RKO (cell line): ENCODE results near the gene TRPM3.

ENCODE experiments used
- DNase-seq: peaks from one replicate; pipeline ENCODE4 v3.0.0-alpha.2; 2016; ENCODE audit warnings: low spot score

Gene TRPM3

DNA sequence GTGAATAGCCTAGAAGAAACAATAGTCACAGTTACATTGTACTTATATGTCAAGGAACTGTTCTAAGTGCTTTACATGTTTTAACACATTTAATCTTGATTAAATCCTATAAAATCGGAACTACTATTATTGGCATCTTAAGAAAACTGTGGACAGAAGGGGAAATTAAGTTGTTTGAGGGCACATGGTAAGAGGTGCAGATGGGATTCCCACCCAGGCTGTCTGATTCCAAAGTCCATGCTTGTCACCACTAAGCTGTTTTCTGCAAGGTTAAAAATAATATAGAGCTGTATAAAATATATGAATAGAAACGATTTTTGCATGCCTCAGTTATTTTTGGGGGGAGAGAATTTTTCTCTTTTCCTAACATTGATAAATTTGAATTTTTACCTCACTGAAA, 512.4 kb downstream of the TRPM3 start:
- DNase-seq, result no peak

DNA sequence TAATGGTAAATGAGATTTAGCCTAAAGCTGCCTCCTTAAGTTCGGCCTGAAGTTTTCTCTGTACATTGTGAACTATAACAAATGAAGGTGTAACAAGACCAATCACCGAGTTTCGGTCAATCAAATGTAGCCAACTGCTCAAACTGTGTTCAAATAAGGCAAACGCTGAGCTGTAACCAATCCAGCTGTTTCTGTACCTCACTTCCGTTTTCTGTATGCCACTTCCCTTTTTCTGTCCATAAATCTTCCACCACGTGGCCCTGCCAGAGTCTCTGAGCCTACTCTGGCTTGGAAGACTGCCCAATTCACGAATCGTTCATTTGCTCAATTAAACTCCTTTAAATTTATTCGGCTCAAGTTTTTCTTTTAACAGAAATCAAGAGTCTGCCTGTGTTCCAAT, 513.5 kb downstream of the TRPM3 start:
- no peak for DNase-seq

DNA sequence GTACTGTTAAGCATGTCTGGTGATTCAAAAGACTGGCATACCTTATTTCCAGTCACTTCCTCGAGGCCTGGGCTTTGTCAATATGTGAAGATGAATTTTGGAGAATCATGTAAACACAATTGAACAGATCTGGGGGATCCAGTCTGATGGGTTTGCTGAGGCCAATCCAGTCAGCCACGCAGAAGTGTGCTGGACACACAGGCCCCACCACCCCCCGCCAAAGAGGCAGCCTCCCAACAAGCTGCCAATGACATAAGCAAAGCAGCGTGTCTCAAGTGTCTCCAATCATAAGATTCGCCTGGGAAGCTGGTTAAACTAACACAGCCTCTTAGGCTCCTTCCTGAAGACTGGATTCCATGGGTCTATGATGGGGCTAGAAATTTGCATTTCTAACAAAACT, 514.1 kb downstream of the TRPM3 start:
- DNase-seq, result no peak

DNA sequence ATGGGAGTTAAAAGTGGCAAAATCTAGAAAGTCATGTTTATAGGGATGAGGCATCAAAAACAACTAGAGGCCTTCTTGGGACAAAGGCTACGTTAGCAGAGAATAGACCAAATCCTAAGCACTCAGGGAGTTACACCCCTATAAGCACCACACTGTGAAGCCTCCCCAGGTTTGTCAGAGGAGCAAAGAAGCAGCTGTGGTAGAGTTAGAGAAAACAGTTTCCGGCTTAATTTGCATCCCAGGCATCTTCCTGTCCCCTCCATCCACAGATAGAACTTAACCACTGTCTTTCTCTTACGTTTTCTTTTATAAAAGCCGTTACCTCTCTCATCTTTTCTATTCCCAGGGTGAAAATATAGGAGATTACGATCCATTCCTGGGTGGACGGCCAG, 518.4 kb downstream of the TRPM3 start:
- no peak for DNase-seq

DNA sequence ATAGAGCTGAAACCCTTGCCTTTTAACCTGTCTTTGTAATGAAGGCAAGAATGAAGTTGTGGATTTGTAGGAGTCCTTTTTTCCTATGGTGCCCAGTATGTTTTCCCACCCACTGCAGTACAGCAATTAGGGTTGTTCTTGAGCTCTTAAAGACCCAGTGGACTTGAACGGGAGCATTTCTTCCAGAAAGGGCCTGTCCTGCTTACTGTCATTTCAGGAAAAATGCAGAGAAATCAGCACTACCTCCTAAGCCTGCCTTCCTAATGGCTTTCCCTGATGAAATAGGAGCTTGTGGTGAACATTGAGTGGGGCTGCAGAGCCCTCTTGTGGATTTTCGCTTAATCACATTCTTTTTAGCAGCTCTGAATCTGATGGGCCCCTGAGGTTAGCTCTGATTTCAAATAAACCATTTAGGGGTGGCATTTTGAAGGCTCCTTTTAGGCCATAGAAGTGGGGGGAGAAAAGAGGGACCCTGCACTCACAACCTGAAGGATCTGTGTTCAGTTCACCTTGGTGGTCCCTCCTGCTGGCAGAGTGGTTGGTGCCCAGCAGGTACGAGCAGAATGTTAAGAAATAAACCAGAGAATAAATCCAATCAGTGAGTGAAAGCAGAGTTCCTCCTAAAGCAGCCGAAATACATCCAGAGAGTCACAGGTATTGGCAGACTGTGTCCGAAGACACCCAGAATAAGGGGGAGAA, 519.0 kb downstream of the TRPM3 start:
- peak; percentile 77 for DNase-seq

DNA sequence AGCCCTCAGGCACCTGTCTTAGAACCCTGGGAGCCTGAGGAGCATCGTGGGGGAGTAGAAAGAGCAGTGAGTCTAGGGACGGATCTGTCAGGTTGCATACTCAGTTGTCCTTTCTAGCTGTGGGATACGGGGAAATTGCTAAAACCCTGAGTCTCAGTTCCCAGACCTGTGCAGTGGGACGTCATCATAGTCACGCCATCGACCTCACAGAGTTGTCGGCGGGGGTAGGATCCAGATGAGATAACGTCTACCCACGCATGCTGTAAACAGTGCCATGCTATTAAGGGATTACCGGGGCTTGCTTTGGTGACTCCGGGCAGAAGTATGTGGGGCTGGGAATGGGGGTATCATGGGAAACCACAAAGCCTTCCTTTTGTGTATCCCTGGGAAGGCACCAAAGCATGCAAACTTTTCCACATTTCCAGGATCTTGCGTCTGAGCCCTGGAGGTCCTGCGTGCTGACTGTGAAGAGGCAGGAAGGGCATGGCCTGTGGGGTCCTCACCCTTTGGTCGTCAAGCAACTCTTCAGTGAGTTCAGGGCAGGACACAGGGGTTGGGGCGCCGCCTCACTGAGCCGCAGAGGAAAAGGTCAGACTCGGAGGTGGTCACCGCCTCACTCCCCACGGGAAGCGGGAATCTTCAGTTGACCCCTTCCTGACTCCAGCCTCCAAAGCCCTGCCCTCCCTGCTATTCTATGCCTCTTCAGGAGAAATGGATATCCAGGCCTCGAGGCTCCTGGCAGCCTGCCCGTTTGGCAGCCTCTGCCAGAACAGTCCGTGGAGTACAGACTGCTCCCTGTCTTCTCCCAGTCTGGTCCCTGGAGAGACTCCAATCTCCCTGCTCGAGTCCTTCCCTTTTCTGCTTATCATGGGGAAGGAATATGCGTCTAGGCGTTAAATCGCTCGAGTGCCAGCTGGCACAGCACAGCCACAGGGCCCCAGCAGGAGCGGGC, 520.1 kb downstream of the TRPM3 start:
- DNase-seq, result no peak

DNA sequence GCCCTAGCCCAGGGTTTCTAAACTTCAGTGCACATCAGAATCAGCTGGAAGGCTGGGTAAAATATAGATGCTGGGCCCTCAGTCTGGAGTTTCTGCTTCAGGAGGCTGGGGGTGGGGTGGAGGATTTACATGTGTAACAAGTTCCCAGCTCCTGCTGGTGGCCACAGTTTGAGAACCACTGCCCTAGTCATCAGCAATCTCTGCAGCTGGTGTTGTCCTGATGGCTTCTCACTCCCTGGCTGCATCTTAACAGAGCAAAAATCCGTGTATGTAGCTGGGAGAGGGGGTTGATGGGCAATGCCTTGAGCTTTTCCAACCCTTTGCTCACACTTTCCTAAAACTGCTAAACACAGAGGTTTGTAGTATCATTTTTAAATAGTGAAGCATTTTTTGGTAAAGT, 520.9 kb downstream of the TRPM3 start:
- no peak for DNase-seq

DNA sequence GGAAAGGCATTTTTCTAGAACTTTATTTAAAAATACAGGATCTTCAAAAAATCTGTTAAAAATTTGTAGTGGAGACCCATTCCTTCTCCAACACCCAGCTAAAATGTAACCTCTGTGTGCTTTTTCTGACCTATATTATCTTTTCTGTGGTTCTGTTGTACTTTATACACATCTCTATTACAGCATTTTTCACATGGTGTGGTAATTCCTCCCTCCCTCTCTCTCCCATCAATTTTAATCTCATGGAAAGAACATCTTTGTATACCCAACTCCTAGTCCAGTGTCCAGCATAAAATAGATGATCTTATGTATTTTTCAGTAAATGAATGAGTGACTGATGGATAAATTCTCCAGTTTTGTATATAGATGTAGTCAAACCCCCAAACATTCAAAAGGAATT, 523.5 kb downstream of the TRPM3 start:
- no peak for DNase-seq

DNA sequence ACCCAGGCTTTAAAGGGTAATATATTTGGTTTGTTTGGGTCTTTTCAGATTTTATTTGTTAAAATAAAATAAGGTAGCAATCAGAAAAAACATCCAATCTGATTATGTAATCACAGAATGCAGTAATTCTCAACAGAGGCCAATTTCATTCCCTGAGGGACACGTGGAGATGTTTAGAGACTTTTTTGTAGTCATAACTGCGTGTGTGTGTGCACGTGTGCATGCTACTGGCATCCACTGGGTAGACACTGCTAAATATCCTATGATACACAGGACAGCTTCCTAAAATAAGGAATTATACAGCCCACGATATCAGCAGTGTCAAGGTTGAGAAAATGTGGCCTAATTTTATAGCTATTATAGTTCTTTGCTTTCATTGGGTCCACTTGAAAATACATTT, 526.2 kb downstream of the TRPM3 start:
- no peak for DNase-seq

DNA sequence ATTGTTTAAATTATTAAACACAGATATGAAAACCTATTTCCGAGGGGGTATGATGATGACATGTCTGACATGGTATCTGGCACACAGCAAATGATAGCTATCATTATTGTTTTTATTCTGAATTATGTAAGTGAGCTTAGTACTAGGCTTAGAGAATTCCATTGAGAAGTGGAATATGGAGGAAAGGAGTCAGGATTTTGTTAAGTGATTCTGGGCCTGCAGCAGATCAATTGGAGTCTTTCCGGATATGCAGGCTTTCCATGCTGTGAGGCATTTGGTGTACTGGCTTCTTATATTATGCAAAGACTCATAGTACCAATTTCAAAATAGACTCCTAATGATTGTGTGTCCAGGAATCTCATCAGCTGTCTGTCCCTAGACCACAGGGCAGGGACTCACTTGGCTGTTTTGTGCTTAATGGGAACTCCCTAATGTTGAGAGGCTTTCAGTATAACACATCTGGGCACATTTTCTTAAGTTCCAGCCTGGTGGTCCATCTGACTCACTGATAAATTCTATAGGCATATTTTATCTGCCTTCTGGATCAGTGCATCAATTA, 527.0 kb downstream of the TRPM3 start:
- no peak for DNase-seq

DNA sequence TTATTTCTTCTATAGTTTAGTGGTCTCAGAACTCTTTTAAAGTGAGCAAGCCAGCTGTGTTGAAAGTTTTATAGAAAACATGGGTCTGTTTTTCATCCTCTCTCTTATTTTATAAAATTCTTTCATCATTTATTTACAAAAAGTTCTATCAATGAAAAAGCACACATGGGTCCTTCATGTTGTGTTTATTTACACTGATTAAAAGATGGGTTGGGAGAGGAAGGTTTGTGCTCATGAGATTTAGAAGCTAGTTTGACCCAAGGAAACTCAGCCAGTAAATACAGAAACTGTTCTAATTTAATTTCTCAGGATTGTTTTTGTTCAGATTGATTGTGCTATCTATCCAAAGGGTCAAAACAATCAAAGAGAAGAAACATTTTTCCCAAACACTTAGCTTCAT, 528.2 kb downstream of the TRPM3 start:
- DNase-seq, result no peak

DNA sequence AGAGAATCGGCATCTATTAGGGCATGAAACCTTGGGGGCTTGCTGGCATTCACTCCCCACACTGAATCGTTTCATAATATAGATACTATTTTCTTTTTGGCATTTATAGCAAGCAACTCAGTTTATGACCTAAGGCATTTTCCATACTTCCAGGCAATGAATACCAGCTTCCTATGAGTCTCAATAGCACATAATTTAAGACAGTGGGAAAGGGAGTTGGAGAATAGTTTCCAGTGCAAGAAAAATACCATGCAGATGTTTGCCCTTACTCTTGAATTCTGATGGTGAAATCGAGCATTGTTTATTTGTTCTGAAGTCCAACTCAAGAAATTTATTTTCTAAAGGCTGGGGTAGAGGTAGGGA, 531.1 kb downstream of the TRPM3 start:
- no peak for DNase-seq

DNA sequence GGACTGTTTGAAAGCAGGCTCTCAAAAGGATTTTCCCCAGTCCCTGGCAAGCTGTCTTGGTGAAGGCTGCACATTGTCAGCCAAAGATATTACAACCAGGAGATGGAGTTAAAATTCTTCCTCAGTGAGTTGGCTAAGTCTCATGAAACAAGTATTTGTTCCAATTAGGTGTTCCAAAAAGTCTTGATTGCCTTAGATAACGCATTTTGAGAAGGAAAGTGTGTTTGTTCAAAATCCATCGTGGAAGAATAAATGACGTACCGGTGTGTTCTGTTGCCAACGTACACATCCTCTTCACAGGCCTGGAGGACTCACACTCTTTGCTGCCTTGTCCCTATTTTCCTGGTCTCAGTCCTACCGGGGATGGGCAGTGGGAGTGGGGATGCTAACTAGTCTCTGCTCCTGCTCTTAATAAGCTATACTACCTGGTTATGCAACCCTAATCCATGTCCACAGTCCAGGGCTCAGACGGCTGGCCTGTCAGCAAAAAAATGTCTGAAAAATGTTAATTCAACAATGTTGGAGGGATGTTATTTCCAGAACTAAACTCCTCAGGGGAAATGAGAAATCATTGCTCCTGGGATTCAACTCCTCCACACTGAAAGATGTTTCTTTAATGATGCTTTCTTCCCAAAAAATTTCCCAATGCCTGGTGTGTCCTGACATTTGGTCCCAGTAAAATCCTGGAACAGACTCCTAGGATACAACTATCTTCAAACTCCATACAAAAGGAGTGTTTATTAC, 531.7 kb downstream of the TRPM3 start:
- no peak for DNase-seq

DNA sequence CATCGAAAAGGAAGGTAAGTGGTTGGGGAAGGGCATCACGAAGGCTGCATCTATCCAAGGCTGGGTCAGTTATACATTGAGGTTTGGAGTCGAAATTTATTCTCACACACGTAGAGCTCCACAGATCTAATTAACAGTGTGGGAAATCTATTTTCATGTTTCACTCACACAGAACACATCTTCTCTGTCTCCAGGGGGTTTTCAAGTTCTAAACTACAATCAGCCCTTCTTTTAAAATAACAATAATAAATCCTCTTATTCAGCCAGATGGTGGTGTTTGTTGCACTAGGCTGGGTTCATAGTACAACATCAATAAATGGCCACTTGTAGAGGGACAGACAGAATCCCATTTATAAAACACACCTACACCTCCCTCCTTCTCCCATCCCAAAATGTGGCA, 532.4 kb downstream of the TRPM3 start:
- DNase-seq, result no peak

DNA sequence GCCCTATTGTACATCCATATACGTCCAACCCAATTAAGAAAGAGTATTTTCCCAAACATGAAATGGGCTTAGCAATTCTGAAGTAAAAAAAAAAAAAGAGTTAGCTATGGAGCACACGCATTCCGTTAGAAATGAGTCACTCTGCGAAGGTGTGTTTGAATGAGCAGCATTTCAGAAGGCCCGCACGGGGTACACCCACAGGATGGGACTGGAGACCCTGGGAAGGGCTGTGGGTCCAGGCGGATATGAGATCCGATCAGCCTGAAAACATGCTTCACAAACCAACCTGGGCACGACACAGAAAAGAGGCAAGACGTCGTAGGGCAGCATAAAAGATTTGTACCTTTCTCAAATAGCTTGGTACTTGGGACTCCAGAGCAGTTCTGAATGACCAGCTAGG, 533.0 kb downstream of the TRPM3 start:
- DNase-seq, result no peak

DNA sequence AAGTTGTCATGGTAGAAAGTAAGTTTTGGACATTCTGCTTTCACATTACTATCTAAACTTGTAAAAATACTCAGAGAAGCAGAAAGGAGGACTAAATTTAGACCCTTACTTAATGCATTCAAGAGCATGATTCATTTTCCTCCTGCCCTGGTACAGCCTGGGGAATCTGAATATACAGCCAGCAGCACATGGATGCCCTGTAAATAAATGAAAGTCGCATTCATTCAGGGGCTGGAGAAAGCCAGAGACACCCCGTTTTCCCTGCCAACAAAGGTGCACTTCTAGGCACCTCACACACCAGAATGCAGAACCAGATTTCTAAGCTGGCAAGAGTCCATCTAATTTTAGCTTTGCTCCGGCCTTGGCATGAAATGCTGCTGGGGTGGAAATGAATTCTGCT, 534.2 kb downstream of the TRPM3 start:
- DNase-seq, result no peak

DNA sequence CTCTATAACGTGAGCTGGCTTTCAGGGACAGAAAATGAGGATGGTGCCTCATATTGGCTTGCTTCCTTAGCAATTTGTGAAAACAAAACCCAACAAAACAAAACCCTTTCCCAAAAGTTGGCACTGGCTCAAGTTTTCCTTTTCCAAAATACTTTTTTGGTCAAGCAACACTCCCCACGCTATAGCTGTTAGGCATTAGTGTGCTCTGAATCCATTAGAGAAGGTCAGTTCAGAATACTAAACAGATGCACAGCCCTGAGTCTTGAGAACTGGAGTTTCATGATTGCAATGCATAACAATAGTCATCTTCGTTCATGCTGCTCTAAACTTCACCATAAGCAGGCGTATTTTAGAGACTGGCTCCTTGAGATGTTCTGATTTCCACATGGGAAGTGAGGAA, 534.9 kb downstream of the TRPM3 start:
- no peak for DNase-seq

DNA sequence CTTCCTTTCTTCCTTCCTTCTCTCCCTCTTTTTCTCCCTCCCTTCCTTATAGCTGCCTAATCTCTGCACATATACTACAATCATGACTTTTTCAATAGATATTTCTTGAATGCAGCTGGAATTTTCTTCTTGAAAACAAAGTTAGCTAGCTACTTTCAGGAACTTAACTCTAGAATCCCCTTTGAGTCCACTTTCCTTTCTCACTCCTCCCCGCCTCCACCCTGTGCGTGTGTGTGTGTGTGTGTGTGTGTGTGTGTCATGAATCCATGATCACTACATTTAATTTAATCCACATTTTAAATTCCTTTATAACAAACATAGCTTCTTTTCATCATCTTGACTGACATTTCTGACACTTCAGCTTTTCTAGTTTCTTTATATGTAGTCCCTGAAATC, 539.5 kb downstream of the TRPM3 start:
- no peak for DNase-seq

DNA sequence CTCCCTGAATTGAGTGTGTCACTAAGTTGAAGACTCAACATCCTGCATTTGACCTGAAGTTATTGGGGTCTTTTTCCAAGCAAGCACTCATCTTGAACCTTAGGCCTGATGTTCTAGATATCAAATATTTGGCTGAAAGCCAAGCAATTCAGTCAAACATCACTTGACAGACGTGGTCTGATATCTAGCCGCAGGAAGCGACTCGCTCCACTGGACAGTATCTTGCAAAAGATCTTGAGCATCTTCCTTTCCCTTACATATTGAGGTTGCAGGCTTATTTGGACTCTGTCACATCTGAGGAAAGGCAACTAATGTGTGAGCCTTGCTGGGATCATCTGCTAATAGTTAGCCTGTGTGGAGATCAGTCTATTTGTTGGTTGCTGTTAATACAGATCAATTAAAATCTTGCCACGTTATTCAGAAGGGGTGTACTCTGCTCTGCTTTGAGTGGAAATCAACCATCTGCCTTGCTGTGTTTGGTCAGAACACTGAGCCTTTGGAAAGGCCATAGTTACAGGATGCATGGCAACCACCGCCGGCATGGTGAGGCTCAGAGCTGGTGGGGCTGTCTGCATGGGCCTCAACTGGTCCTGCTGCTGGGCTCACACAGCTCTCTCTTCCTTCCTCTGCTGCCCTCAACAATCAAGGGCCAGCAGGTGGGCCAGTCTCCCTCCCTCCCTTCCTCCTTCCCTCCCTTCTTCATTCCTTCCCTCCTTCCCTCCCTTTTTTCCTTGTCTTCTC, 540.0 kb downstream of the TRPM3 start:
- DNase-seq, result no peak

DNA sequence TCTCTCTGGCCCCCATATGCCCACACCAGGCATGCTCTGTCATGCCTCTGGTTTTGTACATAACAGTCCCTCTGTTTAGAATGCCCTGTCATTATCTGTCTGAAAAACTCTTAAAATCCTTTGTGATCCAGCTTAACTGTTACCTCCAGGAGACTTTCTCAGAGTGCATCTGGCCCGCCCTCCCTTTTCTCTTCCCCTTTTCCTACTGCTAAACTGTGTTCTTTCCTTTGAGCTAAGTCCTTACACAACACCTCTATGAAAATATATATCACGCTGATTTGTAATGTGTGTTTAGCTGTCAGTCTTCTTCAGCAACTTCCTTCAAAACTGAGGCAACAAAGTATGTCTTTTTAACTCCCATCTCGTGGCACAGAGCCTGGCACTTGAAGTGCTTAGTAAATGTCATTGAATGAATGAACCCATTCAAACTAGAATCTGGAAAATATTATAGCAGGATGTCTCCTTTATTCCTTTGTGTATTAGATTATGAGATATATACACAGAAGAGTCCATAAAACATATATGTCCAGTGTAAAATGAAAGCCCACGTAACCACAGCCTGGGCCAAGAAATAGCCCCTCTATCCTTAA, 540.7 kb downstream of the TRPM3 start:
- DNase-seq, result no peak

DNA sequence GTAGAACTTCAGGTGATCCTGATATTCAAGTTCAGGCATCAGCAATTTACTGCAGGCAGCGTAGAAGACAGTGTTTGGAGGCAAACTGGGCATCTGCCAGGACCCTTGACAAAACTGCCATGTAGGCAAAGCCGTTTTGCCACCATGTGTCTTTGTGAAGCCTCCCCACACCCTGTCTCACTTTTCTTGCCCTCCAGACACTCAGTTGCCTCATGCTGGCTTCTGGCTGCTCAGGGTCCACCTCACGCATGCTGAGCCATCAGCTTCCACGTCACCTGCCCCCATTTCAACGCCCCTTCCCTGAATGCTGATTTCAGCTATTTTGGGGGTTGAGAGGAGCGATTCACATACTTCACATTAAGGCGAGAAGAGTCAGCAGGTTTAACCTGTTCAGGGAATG, 541.7 kb downstream of the TRPM3 start:
- DNase-seq, result no peak

DNA sequence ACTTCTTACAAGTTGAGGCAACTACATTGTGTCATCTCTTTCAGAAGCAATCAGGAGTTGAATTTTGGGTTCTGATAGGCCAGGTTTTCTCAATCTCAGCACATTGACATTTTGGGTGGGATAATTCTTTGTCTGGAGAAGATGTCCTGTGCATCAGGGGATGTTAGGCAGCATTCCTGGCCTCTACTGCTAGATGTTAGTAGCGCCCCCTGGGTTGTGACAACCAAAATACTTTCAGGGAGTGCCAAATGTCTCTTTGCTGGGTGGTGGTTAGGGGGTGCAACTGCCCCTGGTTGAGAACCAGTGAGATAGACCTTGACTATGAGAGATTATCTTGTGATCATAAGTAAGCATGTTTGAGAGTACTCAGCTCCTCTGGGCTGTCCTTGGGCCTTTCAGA, 542.7 kb downstream of the TRPM3 start:
- DNase-seq, result no peak
